Measurements from ENCODE around the gene PPP2R2C.

PPP2R2C gene

GRCh38 chr4:6394671-6395081, 77.7 kb downstream of the PPP2R2C start:
- DNase-seq, result no peak

GRCh38 chr4:6393544-6394475, 78.6 kb downstream of the PPP2R2C start:
- DNase-seq, result no peak

- no peak for DNase-seq
These were observed 79.3 kb downstream of the PPP2R2C start for GRCh38 chr4:6393066-6393465.

GRCh38 chr4:6392407-6392806, 80.0 kb downstream of the PPP2R2C start:
- no peak for DNase-seq

GRCh38 chr4:6391852-6392188, 80.6 kb downstream of the PPP2R2C start:
- DNase-seq, result no peak

- no peak for DNase-seq
These were observed 81.1 kb downstream of the PPP2R2C start for GRCh38 chr4:6391186-6391851.

GRCh38 chr4:6390356-6390755, 82.1 kb downstream of the PPP2R2C start:
- no peak for DNase-seq

- DNase-seq, result no peak
These were observed 83.1 kb downstream of the PPP2R2C start for GRCh38 chr4:6389142-6389825.

- no peak for DNase-seq
These were observed 83.7 kb downstream of the PPP2R2C start for GRCh38 chr4:6388713-6389112.

GRCh38 chr4:6387946-6388345, 84.5 kb downstream of the PPP2R2C start:
- DNase-seq, result no peak

- no peak for DNase-seq
These were observed 86.3 kb downstream of the PPP2R2C start for GRCh38 chr4:6386091-6386490.

- no peak for DNase-seq
These were observed 87.1 kb downstream of the PPP2R2C start for GRCh38 chr4:6385288-6385687.

GRCh38 chr4:6384541-6384940, 87.9 kb downstream of the PPP2R2C start:
- DNase-seq, result no peak

- DNase-seq, result no peak
These were observed 88.5 kb downstream of the PPP2R2C start for GRCh38 chr4:6383929-6384328.

GRCh38 chr4:6383009-6383404, 89.4 kb downstream of the PPP2R2C start:
- DNase-seq, result no peak

- DNase-seq, result no peak
These were observed 90.8 kb downstream of the PPP2R2C start for GRCh38 chr4:6381571-6382123.

GRCh38 chr4:6380746-6381410, 91.5 kb downstream of the PPP2R2C start:
- no peak for DNase-seq

- no peak for DNase-seq
These were observed 92.4 kb downstream of the PPP2R2C start for GRCh38 chr4:6379767-6380745.

- no peak for DNase-seq
These were observed 93.6 kb downstream of the PPP2R2C start for GRCh38 chr4:6378493-6379445.

Data from CD4-positive, alpha-beta T cell treated with Interferon alpha-2 for 1 hour (primary cell).